Amygdala (tissue), 56 donors: ENCODE results near the gene PLXNA4.

Source experiments
- DNase-seq, 56 donors: peaks; one replicate each; lab custom pipeline; 2025; lab: John Stamatoyannopoulos, UW

PLXNA4 gene

GRCh38 chr7:132254455-132254854 lies 321.8 kb downstream of the PLXNA4 start:
- DNase-seq: no peak

DNA sequence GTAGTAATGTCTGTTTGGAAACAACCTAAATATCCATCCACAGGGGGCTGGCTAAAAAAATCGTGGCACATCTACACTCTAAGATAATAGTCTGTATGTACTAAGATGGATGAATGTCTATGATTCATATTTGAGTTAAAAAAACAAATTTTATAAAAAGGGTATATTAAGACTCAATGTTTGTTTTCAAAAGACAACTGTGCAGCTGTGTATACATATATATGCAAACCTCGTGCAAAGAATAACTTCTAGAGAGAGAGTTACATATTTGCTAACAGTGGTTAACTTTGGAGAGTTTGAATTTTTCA lies 323.5 kb downstream of the PLXNA4 start:
- no peak for DNase-seq

- DNase-seq: peak in 54 of 56 donors; percentile 15 to 90 (median 75)
These were observed 325.0 kb downstream of the PLXNA4 start for GRCh38 chr7:132251327-132251659.

- DNase-seq: no peak
These were observed 325.6 kb downstream of the PLXNA4 start for GRCh38 chr7:132250480-132251326.

DNA sequence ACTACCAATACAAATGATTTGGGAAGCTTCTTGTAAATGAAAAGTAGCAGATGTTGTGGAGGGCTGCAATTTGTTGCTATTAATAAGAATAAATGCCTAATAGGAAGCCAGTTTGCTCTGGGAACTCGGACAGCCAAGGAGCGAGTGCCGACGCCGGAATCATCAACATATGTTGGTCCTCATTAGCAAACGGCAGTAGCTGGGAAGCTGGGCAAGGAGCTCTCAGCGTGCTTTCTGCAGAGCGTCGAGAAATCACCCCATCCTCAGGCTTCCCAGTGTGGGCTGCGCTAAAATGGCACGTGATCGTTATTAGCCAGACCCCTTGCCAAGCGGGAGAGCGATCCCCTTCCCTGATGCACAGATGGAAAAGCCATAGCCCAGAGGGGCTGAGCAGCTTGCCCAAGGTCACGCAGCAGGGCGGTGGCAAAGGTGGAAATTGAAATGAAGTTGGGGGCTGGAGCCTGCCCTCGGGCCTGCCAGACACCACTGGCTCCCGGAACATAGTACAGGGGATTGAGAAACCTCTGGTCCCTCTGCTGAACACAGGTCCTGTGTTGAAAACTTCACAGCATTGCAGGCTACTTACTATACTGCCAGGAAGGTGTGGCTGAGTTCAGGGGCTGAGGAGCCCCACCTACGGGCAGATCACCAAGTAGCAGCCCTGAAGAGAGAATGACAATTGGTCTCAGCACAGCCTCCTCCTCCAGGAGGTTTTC lies 326.9 kb downstream of the PLXNA4 start:
- DNase-seq: peak in 3 of 56 donors; percentile 7 to 53 (median 7)

- DNase-seq: no peak
These were observed 327.4 kb downstream of the PLXNA4 start for GRCh38 chr7:132248841-132249240.

- peak in 2 of 56 donors; percentile 6 to 14 for DNase-seq
These were observed 328.2 kb downstream of the PLXNA4 start for GRCh38 chr7:132247995-132248618.

DNA sequence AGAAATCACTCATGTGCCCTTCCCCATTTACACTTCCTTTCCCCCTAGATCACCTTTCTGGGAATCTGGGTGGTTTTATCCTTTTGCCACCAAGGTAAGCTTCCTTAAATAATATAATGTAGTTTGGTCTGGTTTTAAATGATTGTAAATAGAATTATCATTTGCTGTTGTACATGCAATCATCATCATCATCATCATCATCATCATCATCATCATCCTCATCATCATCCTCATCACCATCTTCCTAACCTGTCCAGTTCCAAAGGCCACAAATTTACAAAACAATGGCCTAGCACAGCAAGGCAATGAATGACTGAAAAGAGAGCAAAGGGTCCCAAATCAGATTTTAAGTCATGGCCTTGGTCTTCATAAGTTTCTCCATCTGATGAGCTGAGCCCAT lies 329.7 kb downstream of the PLXNA4 start:
- no peak for DNase-seq

DNA sequence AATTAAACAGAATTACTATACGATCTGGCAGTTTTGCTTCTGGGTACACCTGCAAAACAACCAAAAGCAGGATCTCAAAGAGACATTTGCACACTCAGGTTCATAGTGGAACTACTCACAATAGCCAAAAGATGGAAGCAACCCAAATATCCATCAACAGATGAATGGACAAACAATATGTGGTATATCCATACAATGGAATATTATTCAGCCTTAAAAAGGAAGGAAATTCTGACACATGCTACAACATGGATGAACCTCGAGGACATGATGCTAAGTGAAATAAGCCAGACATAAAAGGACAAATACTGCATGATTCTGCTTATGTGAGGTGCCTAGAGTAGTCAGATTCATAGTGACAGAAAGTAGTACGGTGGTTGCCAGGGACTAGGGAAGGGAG lies 330.7 kb downstream of the PLXNA4 start:
- no peak for DNase-seq

GRCh38 chr7:132244903-132245480 lies 331.3 kb downstream of the PLXNA4 start:
- no peak for DNase-seq

- no peak for DNase-seq
These were observed 332.8 kb downstream of the PLXNA4 start for GRCh38 chr7:132243463-132243862.

DNA sequence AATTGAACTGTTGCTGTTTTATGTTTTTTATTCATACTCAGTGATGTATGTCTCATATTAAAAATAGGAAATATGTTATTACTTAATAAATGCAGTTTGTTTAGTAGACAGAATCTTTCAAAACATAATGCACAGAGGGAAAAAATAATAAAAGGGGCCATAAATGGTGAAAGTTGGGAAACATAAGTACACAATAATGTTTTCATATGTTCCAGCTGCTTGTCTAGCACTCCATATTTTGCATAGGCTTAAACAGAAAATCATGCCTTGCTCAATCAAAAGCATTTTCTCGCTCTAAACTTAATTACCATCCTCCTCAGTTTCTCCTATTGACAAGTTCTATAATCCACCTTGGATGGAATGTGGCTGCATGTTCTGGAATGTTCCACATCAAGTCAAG lies 333.2 kb downstream of the PLXNA4 start:
- no peak for DNase-seq

DNA sequence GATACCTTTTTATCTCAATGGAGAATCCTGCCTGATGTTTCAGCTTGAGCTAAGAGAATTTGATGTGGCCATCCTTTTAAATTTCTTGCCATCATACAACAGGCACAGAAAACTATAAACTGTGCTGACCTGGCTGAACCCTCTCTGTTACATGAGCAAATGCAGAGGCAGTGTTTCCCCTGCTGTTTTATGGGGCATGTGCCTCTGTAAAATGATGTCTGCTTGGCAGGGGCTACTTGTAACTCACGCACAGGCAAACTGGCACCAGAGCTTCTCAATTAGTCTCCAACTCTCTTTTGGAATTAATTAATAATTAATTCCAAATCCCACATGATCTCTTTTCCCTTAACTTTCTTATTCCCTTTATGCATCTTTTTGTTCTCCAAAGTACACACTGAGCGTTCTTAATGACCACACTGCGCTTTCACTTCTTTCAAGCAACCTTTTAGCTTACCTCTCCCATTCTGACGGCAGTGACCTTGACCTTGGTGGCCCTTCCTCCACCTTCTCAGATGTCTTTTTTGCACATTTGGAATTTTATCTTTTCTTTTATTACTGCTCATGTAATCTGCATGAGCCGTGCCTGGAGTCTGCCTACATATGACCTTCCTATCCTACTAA lies 334.0 kb downstream of the PLXNA4 start:
- no peak for DNase-seq

DNA sequence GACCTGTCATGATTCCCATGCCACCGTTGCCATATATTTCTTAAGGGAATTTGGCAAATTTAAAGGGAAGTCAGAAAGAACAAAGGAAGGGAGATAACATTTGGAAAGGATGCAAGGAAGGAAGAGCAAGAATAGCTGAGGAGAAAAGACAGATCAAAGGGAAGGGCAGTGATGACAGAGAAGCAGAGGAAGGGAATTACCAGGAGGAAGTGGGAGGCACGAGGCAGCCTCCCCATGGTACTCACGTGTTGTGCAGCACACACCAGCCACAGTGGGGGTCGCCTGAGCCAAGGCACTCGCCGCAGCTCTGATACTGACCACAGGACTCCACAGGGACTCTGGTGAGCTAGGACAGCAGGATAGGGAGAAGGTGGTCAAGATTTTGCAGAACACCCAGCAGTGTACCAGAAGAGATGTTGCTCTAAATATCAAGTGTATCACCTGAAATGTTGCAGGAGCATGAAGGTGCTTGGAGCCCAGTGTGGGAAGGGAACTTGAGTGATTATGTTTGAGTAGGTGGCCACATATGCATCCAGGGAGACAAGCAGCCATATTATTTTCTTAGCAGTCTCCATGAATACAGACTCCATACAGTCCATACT lies 335.3 kb downstream of the PLXNA4 start:
- DNase-seq: no peak

GRCh38 chr7:132240262-132240661 lies 336.0 kb downstream of the PLXNA4 start:
- peak in 1 of 56 donors; percentile 4 for DNase-seq

- DNase-seq: no peak
These were observed 336.8 kb downstream of the PLXNA4 start for GRCh38 chr7:132239422-132239994.

GRCh38 chr7:132234711-132235110 lies 341.6 kb downstream of the PLXNA4 start:
- DNase-seq: no peak

DNA sequence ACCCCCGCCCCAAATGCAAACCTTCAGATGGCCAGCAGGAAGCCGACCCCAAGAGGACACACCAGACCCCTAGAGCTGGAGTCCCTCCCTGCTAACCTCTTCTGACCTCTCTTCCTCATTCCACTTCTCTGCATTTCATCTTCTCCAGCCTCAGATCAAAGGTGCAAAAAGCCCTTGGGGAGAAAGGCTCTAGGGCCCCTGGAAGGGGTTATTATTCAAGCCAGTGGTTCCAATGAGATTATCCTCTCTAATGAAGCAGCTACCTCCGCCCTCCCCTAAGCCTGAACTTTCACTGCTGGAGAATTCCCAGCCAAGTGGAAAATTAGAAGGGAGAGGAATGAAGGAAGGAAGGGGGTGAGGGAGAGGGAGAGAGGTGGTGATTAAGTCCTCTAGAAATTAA lies 343.9 kb downstream of the PLXNA4 start:
- DNase-seq: no peak

DNA sequence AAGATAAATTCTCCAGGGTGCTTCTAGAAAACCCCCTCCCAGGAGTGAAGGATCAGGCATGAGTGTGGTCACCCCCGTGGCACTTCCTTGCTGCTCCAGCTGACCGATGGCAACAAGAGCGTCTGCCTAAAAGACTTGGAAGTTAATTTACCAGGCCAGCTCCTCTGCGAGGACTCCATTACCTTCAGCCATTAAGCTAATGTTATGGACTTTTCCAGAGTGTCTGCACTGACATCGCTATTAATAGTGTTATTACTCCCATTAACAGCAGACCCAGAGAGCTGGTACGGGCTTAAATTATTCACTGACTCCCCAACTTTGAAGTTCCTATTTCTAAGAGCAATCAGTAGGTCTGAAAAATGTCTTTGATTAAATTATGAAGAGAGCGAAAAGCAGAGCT lies 345.8 kb downstream of the PLXNA4 start:
- DNase-seq: no peak

GRCh38 chr7:132228240-132228639 lies 348.0 kb downstream of the PLXNA4 start:
- DNase-seq: no peak
